Measurements from ENCODE around the gene PTH2R. TPM values are rescaled to one million over a fixed set of nuclear protein-coding genes. Genes with fewer than 3 reads are reported as not detected.

PTH2R gene
- total RNA-seq, 1 experiment from 2014 or later = 0.10 TPM

DNA sequence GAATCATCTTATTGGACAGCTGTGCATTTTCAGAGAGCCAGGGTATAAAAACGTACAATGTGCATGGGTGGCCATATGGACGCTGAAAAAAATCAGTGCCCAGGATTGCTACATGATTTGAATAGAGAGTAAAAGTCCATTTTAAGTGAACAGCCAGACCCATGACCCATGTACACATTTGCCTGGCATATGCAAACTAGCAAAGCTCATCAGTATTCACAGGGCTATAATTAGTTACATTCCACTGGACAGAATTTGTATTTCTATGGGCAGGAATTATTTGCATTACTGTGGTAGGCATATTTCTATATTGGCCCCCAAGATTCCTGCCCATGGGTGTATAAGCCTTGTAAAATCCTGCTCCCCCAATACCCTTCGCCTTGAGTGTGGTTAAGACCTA, 78.8 kb downstream of the PTH2R start:
- H3K4me1 ChIP-seq (ENCODE audit: control insufficient read depth, insufficient read depth, low read length) = no peaks in the 10 kb centered on the region
- ChIA-PET POLR2A (no interaction called here), CTCF (no interaction called here)
- H3K4me3 ChIP-seq (ENCODE audit: low read depth in 2 of 2, low read length in 2 of 2) = no peak overlapping the region
- in situ Hi-C loops (cut with HindIII; ENCODE audit: low pct_unique_long_range_greater_than_20kb, low sequenced_read_pairs) = no loop called here
- H3K27me3 ChIP-seq (ENCODE audit: control insufficient read depth, insufficient read depth, low read length) = no peaks in the 10 kb centered on the region
- BruUV-seq (replicated peaks) = no TSS peak
- DNase-seq (ENCODE audit: low read depth, low spot score) = no peak
- no peak for TF ChIP-seq POLR2AphosphoS5 (IDR thresholded peaks at IDR 0.05; ENCODE audit: low read depth, low read length)
- TF ChIP-seq, protein P1, sequence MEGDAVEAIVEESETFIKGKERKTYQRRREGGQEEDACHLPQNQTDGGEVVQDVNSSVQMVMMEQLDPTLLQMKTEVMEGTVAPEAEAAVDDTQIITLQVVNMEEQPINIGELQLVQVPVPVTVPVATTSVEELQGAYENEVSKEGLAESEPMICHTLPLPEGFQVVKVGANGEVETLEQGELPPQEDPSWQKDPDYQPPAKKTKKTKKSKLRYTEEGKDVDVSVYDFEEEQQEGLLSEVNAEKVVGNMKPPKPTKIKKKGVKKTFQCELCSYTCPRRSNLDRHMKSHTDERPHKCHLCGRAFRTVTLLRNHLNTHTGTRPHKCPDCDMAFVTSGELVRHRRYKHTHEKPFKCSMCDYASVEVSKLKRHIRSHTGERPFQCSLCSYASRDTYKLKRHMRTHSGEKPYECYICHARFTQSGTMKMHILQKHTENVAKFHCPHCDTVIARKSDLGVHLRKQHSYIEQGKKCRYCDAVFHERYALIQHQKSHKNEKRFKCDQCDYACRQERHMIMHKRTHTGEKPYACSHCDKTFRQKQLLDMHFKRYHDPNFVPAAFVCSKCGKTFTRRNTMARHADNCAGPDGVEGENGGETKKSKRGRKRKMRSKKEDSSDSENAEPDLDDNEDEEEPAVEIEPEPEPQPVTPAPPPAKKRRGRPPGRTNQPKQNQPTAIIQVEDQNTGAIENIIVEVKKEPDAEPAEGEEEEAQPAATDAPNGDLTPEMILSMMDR (IDR thresholded peaks at IDR 0.05) = no peak
- TF ChIP-seq SIN3A (IDR thresholded peaks at IDR 0.05; ENCODE audit: borderline replicate concordance, insufficient read depth, low read depth, low read length) = no peak
- TF ChIP-seq TCF7L2 (IDR thresholded peaks at IDR 0.05; ENCODE audit: low read depth, low read length) = no peak
- TF ChIP-seq, protein P2, sequence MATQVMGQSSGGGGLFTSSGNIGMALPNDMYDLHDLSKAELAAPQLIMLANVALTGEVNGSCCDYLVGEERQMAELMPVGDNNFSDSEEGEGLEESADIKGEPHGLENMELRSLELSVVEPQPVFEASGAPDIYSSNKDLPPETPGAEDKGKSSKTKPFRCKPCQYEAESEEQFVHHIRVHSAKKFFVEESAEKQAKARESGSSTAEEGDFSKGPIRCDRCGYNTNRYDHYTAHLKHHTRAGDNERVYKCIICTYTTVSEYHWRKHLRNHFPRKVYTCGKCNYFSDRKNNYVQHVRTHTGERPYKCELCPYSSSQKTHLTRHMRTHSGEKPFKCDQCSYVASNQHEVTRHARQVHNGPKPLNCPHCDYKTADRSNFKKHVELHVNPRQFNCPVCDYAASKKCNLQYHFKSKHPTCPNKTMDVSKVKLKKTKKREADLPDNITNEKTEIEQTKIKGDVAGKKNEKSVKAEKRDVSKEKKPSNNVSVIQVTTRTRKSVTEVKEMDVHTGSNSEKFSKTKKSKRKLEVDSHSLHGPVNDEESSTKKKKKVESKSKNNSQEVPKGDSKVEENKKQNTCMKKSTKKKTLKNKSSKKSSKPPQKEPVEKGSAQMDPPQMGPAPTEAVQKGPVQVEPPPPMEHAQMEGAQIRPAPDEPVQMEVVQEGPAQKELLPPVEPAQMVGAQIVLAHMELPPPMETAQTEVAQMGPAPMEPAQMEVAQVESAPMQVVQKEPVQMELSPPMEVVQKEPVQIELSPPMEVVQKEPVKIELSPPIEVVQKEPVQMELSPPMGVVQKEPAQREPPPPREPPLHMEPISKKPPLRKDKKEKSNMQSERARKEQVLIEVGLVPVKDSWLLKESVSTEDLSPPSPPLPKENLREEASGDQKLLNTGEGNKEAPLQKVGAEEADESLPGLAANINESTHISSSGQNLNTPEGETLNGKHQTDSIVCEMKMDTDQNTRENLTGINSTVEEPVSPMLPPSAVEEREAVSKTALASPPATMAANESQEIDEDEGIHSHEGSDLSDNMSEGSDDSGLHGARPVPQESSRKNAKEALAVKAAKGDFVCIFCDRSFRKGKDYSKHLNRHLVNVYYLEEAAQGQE (IDR thresholded peaks at IDR 0.05; ENCODE audit: insufficient read depth in 1 of 2, low read depth in 2 of 2, low read length in 1 of 2) = no peak
- no peaks in the 10 kb centered on the region for H3K9me3 ChIP-seq (ENCODE audit: control insufficient read depth, insufficient read depth, low read depth, low read length)
- no peak overlapping the region for H3K27ac ChIP-seq (ENCODE audit: low read length)
- ATAC-seq = no peak
- no peaks in the 10 kb centered on the region for H3K36me3 ChIP-seq (ENCODE audit: control insufficient read depth, insufficient read depth, low read length)
- intact Hi-C loops (cut with micrococcal nuclease; ENCODE audit: unreplicated experiment) = no loop called here

DNA sequence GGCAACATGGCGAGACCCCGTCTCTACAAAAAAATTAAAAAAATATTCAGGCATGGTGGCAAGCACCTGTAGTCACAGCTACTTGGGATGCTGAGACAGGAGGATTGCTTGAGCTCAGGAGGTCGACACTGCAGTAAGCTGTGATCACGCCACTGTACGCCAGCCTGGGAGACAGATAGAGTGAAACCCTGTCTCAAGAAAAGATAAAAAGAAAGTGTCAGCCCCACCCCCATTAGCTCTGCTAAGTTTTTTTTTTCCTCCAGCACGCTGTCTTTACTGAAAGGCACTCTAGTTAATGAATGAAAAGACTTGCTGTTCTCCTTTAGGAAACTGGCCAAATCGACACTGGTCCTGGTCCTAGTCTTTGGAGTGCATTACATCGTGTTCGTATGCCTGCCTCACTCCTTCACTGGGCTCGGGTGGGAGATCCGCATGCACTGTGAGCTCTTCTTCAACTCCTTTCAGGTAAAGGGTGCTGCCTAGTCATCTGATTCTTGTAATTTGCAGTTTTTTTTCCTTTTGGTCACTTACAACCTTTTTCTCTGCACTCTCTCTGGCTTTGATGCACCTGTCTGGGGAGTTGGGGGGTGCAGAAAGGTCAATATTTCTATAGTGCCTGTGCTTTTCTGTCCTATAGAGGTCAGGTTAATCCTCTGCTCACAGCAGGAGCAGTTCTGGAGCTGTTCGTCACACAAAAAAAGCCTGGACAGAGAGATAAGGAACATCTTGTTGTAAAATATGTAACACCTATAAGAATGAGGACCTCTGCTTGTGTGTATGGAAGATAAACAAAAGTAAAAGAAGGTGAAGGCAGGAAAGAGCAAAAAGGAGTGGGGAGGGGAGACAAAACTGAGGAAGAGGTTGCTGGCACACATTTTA, 82.3 kb downstream of the PTH2R start:
- no TSS peak for BruUV-seq (replicated peaks)
- H3K9me3 ChIP-seq (ENCODE audit: control insufficient read depth, insufficient read depth, low read depth, low read length) = no peaks in the 10 kb centered on the region
- DNase-seq (ENCODE audit: low read depth, low spot score) (no peak), ATAC-seq (no peak)
- in situ Hi-C loops (cut with HindIII; ENCODE audit: low pct_unique_long_range_greater_than_20kb, low sequenced_read_pairs) (no loop called here), intact Hi-C loops (cut with micrococcal nuclease; ENCODE audit: unreplicated experiment) (no loop called here)
- TF ChIP-seq, protein P2 (IDR thresholded peaks at IDR 0.05; ENCODE audit: insufficient read depth in 1 of 2, low read depth in 2 of 2, low read length in 1 of 2) = no peak
- TF ChIP-seq, protein P1 (IDR thresholded peaks at IDR 0.05) = no peak
- no peak for TF ChIP-seq POLR2AphosphoS5 (IDR thresholded peaks at IDR 0.05; ENCODE audit: low read depth, low read length)
- no peak for TF ChIP-seq TCF7L2 (IDR thresholded peaks at IDR 0.05; ENCODE audit: low read depth, low read length)
- TF ChIP-seq SIN3A (IDR thresholded peaks at IDR 0.05; ENCODE audit: borderline replicate concordance, insufficient read depth, low read depth, low read length) = no peak
- no peak overlapping the region for H3K27ac ChIP-seq (ENCODE audit: low read length)
- H3K4me1 ChIP-seq (ENCODE audit: control insufficient read depth, insufficient read depth, low read length) = no peaks in the 10 kb centered on the region
- POLR2A ChIA-PET = no interaction called here
- no peak overlapping the region for H3K4me3 ChIP-seq (ENCODE audit: low read depth in 2 of 2, low read length in 2 of 2)
- no peaks in the 10 kb centered on the region for H3K27me3 ChIP-seq (ENCODE audit: control insufficient read depth, insufficient read depth, low read length)
- CTCF ChIA-PET = no interaction called here
- H3K36me3 ChIP-seq (ENCODE audit: control insufficient read depth, insufficient read depth, low read length) = no peaks in the 10 kb centered on the region

Data from Panc1 (cell line).